Right lobe of liver (tissue), 4 donors: ENCODE measurements around the gene STX8.

ENCODE experiments used
- CTCF ChIP-seq, 4 donors: fragments of 200-600 bp in 3 of 4; fragments of 450-650 bp in 1 of 4; IDR thresholded peaks; one replicate each; pipeline versions ENCODE4 v1.5.1 to v1.8.0; 2016 to 2022; ENCODE audit warnings: antibody characterized with exemption in 4 of 4, mild to moderate bottlenecking in 2 of 4
- POLR2A ChIP-seq: fragments of 450-650 bp; IDR thresholded peaks from one replicate; pipeline ENCODE4 v1.6.1; 2017; ENCODE audit warnings: antibody characterized with exemption, mild to moderate bottlenecking
- donor health status: DM: no; HTN: no; CAD: no.
- donor health status: DM: no; HTN: no; CAD: no.
- donor health status: DM: no; HTN: yes; CAD: no.

- TF ChIP-seq CTCF (IDR thresholded peaks at IDR 0.05): no peak
- TF ChIP-seq POLR2A: no peak
Observed at GRCh38 chr17:9553596-9553995, 22.0 kb downstream of the STX8 start.
